ENCODE results near the gene SLC39A11.
"Not testable (repeated sequence)": the region's sequence is repeated elsewhere in the genome, so short reads cannot be mapped to it uniquely, and the experiment has no call there.

Gene SLC39A11

DNA sequence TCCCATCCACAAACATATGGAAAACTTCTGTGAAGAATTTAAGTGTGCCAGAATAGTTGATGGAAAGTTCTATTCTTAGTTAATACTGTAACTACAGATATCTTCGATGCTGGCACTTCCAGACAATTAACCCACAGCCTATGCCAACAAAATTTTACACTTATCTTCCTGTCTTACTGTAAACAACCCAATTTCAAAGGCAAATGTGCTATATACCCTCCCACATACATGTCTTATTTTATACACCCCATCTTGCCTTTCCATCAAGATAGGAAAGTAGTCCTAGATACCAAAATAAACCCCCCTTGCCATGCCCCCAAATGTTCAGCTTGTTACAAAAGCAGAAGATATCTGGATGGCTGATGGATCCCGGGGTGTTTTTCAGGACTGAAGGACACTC, 306.3 kb downstream of the SLC39A11 start:
- no peak for DNase-seq (ENCODE audit: low spot score)

DNA sequence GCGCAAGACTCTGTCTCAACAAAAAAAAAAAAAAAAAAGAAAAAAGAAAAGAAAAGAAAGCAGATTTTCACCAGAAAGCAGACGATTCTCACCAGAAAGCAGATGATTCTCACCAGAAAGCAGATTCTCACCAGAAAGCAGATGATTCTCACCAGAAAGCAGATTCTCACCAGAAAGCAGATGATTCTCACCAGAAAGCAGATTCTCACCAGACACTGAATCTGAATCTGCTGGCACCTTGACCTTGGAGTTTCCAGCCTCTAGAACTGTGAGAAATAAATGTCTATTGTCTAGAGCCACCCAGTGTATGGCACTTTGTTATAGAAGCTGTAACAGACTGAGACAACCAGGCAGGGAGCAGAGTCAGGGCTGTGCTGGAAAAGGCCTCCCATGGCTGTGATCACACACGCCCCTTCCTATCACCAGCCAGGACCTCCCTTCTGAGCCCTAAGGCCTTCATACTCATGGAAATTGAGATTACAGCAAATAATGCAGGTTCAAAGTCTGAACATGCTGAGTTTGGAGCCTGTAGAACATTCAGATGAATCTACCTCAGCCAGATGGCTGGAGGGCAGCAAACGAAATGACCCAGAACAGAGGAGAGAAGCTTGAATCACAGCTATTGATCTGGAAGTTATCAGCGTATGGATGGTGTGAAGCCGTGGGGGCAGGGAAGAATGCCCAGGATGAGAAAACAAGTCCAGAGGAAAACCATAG, 309.3 kb downstream of the SLC39A11 start:
- DNase-seq (ENCODE audit: low spot score), result no peak

GRCh38 chr17:72782437-72782836, 310.1 kb downstream of the SLC39A11 start:
- DNase-seq (ENCODE audit: low spot score), result not testable (repeated sequence)

DNA sequence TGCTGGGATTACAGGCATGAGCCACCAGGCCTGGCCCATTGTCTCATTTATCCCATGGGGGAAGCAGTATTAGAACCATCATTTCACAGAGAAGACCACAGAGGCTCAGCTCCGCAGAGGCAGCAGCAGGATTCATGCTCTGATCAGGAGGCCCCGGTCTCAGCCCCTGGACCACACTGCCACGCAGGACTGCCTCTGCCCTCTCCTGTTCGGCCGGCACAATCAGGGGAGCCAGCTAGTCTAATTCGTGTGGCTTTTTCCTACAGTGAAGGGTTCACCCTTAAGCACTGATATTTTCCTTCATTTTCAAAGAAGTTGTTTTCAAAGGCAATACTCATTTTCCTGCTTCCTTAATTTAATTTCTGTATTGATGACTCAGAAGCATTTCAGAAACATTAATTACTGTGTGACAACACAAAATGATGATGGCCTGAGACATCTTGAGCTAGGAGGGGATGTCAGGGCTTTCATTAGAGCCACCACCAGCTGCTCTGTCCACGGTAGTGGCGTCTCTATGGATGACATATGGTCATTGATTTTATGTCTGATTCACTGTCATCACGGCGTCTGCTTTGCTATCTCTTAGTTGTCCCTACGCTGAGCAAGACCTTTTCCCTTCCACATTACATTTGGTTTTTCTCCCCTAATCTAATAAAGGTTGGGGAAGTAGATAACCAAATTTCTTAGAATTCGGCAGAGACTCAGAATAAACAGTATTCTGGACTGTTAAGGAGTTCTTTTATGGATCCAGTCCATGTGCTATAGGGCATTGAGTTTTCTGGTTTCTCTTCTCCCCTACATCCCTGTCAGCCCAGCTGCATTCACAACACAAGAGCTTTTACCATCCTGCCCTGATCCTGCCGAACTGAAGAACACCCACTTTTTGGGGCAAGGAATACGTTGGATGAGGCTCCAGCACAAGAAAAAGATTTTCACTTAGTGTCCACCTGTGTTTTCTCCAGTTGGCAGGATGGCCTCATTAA, 314.0 kb downstream of the SLC39A11 start:
- DNase-seq (ENCODE audit: low spot score), result no peak

- no peak for DNase-seq (ENCODE audit: low spot score)
Observed at GRCh38 chr17:72775919-72776318, 316.6 kb downstream of the SLC39A11 start.

GRCh38 chr17:72775237-72775636, 317.3 kb downstream of the SLC39A11 start:
- DNase-seq (ENCODE audit: low spot score), result no peak

- DNase-seq (ENCODE audit: low spot score), result no peak
Observed at GRCh38 chr17:72774236-72774635, 318.3 kb downstream of the SLC39A11 start.

GRCh38 chr17:72773225-72773624, 319.3 kb downstream of the SLC39A11 start:
- DNase-seq (ENCODE audit: low spot score), result not testable (repeated sequence)

DNA sequence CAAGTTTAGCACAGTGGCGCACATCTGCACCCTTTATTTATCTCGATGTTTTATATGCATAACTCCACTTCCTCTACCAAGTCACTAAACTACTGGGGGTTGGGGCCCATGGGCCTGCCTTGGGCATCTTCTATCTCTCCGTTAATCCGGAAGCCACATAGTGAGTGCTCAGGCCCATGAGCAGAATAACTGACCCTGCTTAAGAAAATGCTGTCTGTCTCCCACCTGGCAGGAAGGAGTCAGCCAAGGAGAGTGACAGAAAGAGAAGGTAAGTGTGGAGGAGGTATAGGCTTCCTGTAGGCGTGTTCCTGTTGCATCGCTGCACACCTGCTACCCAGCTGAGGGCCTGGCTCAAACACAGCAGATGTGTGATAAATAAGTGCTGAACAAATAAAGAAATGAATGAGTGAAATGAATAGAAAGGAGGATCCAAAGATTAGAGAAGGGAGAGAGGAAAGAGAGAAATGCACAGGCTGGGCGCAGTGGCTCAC, 320.1 kb downstream of the SLC39A11 start:
- no peak for DNase-seq (ENCODE audit: low spot score)

DNA sequence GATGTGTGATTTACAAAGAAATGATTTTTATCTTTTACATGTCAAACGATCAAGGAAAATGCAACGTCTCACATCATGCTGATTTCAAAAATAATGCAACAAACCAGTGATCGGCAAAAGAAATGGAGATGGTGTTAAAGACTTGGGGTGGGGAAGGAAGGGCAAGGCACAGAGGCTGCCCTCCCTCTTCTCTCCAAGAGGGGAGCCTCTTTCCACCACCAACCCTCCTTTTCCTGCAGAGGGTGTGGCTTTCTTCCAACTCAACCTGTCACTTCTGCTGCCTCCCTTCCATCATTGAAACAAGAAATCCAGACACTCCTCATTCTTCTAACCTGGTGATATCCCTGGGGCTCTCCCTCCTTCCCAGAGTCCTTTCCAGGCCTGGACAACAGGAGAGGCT, 320.8 kb downstream of the SLC39A11 start:
- DNase-seq (ENCODE audit: low spot score), result no peak

- no peak for DNase-seq (ENCODE audit: low spot score)
Observed at GRCh38 chr17:72766761-72767356, 325.6 kb downstream of the SLC39A11 start.

- no peak for DNase-seq (ENCODE audit: low spot score)
Observed at GRCh38 chr17:72765368-72766153, 326.9 kb downstream of the SLC39A11 start.

DNA sequence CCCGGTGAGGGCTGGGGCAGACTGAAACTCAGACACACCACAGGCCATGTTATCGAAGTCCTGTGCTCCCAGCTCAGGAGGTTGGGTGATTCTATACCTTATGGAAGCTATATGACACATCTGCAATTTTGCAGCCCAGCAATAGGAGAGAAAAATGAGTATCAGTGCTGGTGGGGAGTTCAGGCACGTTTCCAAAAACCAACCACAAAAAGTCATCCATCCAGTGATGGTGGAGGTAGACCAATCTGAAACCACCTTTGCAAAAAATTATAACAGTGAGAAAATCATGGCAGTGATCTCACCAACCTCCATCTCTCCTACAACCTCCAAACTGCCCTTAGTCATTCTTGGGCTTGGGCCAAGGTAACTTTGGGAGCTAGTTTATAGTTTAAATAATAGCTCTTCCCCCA, 327.9 kb downstream of the SLC39A11 start:
- peak; percentile 43 for DNase-seq (ENCODE audit: low spot score)

DNA sequence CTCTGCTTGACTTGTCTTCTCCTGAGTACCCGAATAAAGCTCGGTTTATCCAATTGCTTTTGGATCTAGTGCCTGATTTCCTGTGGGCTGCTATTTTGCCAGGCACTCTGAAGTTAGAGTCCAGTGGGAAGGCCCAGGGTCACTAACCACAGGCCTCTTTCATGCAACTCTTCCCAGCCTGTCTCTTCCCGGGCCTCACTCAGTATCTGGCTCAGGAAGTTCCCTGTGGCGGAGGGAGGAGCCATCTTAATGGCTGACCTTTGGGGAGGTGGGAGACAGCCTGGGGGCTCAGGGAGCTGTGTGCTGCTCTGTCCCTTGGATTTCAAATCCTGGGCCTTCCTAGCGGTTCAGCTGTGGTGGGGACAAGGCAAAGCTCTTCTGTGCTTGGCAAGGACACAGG, 328.5 kb downstream of the SLC39A11 start:
- no peak for DNase-seq (ENCODE audit: low spot score)

GRCh38 chr17:72761893-72762575, 330.5 kb downstream of the SLC39A11 start:
- not testable (repeated sequence) for DNase-seq (ENCODE audit: low spot score)

DNA sequence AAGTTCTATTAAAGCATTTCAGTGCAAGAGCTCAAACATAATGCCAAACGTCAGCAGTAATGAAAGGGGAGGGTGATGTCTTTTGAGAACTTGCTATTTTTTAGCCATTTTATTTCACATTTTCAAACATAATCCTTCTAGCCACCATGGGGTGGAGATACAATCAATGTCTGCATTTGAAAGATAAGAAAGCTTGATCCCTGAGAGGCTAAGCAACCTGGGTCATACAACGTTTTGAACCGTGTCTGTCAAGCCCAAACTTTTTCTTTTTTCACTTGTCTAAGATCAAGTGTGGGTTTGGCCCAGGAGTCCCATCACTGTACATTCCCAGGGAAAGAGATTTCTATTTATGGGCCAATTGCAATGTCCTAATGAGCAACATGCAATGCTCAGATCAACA, 331.1 kb downstream of the SLC39A11 start:
- DNase-seq (ENCODE audit: low spot score), result no peak

- DNase-seq (ENCODE audit: low spot score), result no peak
Observed at GRCh38 chr17:72760368-72760767, 332.1 kb downstream of the SLC39A11 start.

DNA sequence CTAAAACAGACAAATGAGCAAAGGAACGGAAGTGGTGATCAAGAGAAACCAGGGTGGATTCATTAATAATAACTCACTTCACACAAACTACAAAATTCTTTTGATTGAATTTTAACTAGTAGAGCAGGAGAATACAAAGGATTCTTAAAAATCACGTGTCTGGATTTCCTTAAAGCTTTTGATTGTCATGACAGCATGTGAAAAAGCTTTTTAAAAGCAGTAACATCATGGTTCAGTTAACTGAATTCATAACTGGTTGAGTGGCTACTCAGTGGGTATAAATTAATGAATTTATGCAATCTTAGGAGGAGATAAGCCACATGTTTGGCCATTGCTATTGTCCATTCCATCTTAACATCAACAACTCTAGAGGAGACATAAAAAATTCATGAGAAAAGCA, 333.2 kb downstream of the SLC39A11 start:
- DNase-seq (ENCODE audit: low spot score), result peak; percentile 47

GRCh38 chr17:72756256-72756655, 336.2 kb downstream of the SLC39A11 start:
- no peak for DNase-seq (ENCODE audit: low spot score)

DNA sequence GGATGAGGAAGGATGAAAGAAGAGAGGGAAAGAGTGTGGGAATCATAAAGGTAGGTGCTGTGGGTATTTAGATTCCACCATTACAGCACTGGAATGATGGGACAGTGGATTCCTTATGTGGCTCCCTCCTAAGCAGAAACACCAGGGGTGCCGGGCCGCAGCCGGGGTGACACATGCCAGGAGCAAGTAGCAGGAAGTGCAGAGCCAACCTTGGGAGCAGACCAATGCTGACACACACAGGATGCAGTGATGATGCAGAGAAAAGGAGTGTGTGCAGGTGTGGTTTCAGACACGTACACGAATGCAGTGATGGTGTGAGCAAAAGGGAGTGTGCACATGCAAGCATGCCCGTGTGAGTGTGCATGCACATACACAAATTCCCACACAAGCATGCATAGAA, 338.0 kb downstream of the SLC39A11 start:
- peak; percentile 55 for DNase-seq (ENCODE audit: low spot score)

DNA sequence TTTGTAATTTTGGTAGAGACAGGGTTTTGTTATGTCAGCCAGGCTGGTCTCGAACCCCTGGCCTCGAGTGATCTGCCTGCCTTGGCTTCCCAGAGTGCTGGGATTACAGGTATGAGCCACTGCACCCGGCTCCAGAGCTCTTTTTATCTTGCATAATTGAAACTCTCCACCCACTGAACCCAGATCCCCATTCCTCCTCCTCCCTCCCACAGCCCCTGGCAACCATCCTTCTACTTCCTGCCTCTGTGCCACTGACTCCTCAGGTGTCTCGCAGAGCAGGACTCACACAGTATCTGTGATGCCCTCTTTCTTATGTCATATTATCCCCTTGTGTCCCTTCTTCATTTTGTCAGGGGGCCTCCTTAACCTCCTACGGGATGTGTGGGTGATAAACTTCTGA, 340.7 kb downstream of the SLC39A11 start:
- no peak for DNase-seq (ENCODE audit: low spot score)
